Stimulated activated CD8-positive, alpha-beta memory T cell treated with anti-CD3 and anti-CD28 coated beads, Interleukin-12 subunit alpha, Interleukin-12 subunit beta, amount 100 ng/mL, for 4 hours (primary cell): ENCODE results near the gene HEATR3.

Source experiments
- DNase-seq: peaks from one replicate; pipeline ENCODE4 v3.0.0-alpha.2; 2020; ENCODE audit warnings: low read depth

The HEATR3 gene

GRCh38 chr16:50065624-50066481 lies at the start of gene HEATR3:
Gene HEATR3 (plus strand): TSS chr16:50065970. CDS start chr16:50066132, 162 bp downstream.
- peak; percentile 90 for DNase-seq

GRCh38 chr16:50017553-50017952 lies 48.2 kb upstream of the HEATR3 start:
- no peak for DNase-seq

GRCh38 chr16:50021544-50021943 lies 44.2 kb upstream of the HEATR3 start:
- no peak for DNase-seq

- DNase-seq, result no peak
Observed at GRCh38 chr16:50023641-50024040, 42.1 kb upstream of the HEATR3 start.

- no peak for DNase-seq
Observed at GRCh38 chr16:50024207-50024606, 41.6 kb upstream of the HEATR3 start.

GRCh38 chr16:50024684-50025536 lies 40.9 kb upstream of the HEATR3 start, which contains the start of gene CNEP1R1:
Gene CNEP1R1 (plus strand): TSS chr16:50025225. CDS start chr16:50025316, 91 bp downstream.
- peak; percentile 83 for DNase-seq

- no peak for DNase-seq
Observed at GRCh38 chr16:50025537-50025931, 40.2 kb upstream of the HEATR3 start.

- DNase-seq, result no peak
Observed at GRCh38 chr16:50027829-50028228, 37.9 kb upstream of the HEATR3 start.

- no peak for DNase-seq
Observed at GRCh38 chr16:50035468-50035992, 30.2 kb upstream of the HEATR3 start.

- no peak for DNase-seq
Observed at GRCh38 chr16:50036426-50036825, 29.3 kb upstream of the HEATR3 start.

- no peak for DNase-seq
Observed at GRCh38 chr16:50037662-50038220, 28.0 kb upstream of the HEATR3 start.

GRCh38 chr16:50038286-50038685 lies 27.5 kb upstream of the HEATR3 start:
- DNase-seq, result no peak

- DNase-seq, result no peak
Observed at GRCh38 chr16:50038756-50039529, 26.8 kb upstream of the HEATR3 start.

- no peak for DNase-seq
Observed at GRCh38 chr16:50040018-50040417, 25.8 kb upstream of the HEATR3 start.

- DNase-seq, result no peak
Observed at GRCh38 chr16:50040710-50041109, 25.1 kb upstream of the HEATR3 start.

GRCh38 chr16:50043358-50043757 lies 22.4 kb upstream of the HEATR3 start:
- no peak for DNase-seq

- no peak for DNase-seq
Observed at GRCh38 chr16:50045412-50045811, 20.4 kb upstream of the HEATR3 start.

- no peak for DNase-seq
Observed at GRCh38 chr16:50046853-50047252, 18.9 kb upstream of the HEATR3 start.

- no peak for DNase-seq
Observed at GRCh38 chr16:50047864-50048263, 17.9 kb upstream of the HEATR3 start.

GRCh38 chr16:50050802-50051201 lies 15.0 kb upstream of the HEATR3 start:
- no peak for DNase-seq

- no peak for DNase-seq
Observed at GRCh38 chr16:50056226-50056625, 9.5 kb upstream of the HEATR3 start.
